GM18870 (cell line): ENCODE results near the gene LBH.

ENCODE experiments used
- ATAC-seq: cut with Tn5 transposase; IDR thresholded peaks from one replicate; pipeline ENCODE4 v1.9.1; 2021; ENCODE audit warnings: moderate library complexity; ENCODE audit not compliant: unreplicated experiment

The LBH gene

DNA sequence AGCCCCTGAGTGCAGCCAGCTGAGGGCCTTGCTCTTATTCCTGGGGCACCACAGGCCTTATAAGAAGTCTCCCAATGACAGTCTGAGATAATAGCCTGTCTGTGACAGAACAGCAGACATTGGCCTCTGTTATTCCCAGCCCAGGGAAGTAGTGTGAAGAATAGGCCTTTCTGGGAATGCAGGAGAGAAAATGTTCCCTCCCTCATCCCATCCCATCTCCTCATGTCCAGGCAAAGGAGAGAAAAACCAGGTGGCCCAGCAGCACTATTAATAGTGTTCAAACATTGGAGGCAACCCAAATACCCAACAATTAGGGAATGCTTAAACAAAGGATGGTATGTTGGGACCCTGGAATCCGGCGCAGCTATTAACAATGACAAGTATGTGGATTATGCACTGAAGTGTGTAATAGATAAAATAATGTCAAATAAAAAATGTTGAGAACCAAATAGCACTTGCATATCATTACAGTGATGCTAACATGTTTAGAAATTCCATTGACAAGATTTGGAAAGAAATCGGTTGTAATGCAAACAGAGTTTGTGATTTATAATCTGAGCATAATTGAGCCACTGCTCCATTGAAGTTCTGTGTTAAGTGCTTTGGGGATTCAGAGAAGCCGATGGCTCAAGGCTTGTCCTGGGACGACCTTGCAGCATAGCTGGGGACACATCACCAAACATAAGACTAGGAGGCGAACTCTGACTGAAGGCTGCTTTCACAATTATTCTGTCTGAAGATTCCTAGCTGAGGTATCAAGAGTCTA, 69.3 kb downstream of the LBH start:
- ATAC-seq: no peak

DNA sequence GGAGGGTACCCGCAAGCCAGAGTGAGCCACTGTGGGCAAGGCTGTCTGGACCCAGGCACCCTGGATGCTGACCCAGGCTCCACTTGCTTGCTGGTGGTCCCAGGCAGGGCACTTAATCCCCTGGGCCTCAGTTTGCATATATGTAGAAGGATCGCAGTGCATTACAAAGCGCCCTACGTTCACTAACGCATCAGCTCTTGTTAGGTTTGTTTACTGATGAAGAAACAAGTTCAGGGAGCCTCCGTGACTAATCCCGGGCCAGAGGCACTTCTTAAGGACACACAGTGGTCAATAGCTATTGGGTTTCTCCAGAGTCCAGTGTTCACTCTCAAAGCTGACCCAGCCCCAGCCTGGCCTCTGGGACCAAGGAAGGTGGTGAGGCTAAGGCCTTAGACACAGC, 70.2 kb downstream of the LBH start:
- no peak for ATAC-seq

DNA sequence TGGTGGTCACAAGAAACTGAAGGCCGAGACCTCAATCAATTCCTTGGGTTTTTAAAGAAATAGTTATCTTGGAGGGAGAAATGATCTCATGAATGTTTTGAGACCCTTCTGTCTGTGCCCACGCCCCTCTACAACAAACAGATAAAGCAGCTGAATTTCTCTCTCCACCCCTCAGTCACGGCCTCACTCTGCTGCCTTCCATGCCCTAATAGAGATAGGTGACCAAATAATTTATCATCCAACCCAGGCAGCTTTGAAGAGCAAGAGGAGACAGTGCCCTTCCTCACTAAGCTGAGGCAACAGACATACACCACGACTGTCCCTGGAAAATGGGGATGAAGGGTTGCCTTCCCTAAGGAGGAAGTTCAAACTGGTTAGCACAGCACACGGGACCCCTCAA, 71.2 kb downstream of the LBH start:
- no peak for ATAC-seq

DNA sequence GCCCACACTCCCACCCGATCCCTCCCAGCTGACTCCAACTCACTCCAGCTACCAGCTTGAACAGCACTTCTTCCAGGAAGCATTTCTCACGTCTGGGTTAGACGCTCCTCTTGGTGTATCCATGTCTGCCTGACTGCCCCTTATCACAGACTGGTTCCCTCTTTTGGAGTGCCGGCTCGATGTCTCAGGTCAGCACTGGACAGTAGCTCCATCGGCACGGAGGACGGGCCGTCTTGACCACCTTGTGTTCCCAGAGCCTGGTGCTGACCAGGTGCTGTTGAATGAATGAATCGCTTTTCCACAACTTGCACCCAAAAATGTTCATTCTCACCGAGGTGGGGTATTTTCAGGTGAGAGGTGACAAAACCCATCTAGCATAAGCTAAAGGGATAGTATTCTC, 71.8 kb downstream of the LBH start:
- ATAC-seq: no peak

DNA sequence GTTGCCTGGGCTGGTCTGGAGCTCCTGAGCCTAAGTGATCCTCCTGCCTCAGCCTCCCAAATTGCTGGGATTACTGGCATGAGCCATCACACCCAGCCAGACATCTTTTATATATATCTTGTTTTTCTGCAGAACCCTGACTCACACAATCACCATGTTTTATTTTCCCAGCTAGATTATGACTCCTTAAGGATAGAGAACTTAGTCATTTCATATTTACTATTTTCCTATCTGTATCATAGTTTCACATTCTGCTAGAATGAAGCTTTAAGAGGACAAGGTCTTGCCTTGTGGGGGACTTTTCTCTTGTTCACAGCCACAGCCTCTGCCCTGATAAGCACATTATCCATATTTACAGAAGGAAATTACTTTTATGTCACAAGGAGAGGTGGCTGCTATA, 73.9 kb downstream of the LBH start:
- ATAC-seq: no peak

DNA sequence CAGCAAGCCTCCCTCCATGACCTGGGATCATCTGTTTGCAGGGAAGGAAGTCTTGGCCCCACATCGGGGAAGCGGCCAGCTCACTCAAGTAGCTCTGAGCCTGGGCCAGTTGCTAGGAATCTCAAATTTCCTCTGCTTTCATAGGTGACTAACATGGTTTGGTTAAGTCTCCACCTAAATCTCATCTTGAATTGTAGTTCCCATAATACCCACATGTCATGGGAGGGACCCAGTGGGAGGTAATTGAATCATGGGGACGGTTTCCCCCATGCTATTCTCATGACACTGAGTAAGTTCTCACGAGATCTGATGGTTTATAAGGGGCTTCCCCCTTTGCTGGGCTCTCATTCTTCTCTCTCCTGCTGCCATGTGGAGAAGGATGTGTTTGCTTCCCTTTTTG, 75.2 kb downstream of the LBH start:
- ATAC-seq: no peak

DNA sequence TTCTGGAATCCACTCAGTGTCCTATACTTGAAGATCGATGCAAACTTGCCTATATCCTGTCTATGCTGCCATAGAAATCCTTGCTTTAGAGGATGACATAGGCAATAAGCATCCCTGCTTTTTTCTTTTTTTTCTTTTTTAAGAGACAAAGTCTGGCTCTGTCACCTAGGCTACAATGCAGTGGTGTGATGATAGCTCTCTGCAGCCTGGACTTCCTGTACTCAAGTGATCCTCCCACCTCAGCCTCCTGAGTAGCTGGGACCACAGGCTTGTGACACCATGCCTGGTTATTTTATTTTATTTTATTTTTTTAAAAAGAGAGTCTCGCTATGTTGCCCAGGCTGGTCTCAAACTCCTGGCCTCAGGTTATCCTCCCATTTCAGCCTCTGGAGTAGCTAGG, 76.9 kb downstream of the LBH start:
- no peak for ATAC-seq
